DOHH2 (cell line): ENCODE results near the gene KIAA1549.

ENCODE experiments used
- H3F3A ChIP-seq: fragments of 200-600 bp; sonication (generic), shearing (Covaris generic); 2 replicates; pipeline ENCODE4 v1.6.0; 2016; ENCODE audit warnings: antibody characterized with exemption, mild to moderate bottlenecking; ENCODE audit not compliant: control insufficient read depth, insufficient read depth
- H3K27ac ChIP-seq: fragments of 200-600 bp; sonication (generic); 2 replicates; pipeline ENCODE4 v1.5.1; 2014; ENCODE audit warnings: low read depth, mild to moderate bottlenecking, low read length, moderate library complexity
- H3K27me3 ChIP-seq: fragments of 200-600 bp; sonication (generic); 2 replicates; pipeline ENCODE4 v1.6.1; 2014; ENCODE audit warnings: mild to moderate bottlenecking, low read length, mixed read lengths; ENCODE audit not compliant: control insufficient read depth
- H3K36me3 ChIP-seq: fragments of 200-600 bp; sonication (generic); 2 replicates; pipeline ENCODE4 v1.6.1; 2014; ENCODE audit warnings: mild to moderate bottlenecking, low read length, moderate library complexity, mixed read lengths; ENCODE audit not compliant: control insufficient read depth
- H3K4me1 ChIP-seq: fragments of 200-600 bp; sonication (generic); 2 replicates; pipeline ENCODE4 v1.6.1; 2014; ENCODE audit warnings: mild to moderate bottlenecking, low read length, mixed read lengths; ENCODE audit not compliant: control insufficient read depth
- H3K4me2 ChIP-seq: fragments of 200-600 bp; sonication (generic); 2 replicates; pipeline ENCODE4 v1.6.0; 2014; ENCODE audit warnings: mild to moderate bottlenecking, low read length, moderate library complexity
- H3K4me3 ChIP-seq: fragments of 200-600 bp; sonication (generic); 2 replicates; pipeline ENCODE4 v1.5.1; 2014; ENCODE audit warnings: mild to moderate bottlenecking, low read length, mixed read lengths
- H3K79me2 ChIP-seq: fragments of 200-600 bp; sonication (generic); 2 replicates; pipeline ENCODE4 v1.6.1; 2014; ENCODE audit warnings: mild to moderate bottlenecking, low read length, mixed read lengths; ENCODE audit not compliant: control insufficient read depth
- H3K9me2 ChIP-seq: fragments of 200-600 bp; sonication (generic); replicated peaks from 2 replicates; pipeline ENCODE4 v1.6.1; 2014; ENCODE audit warnings: mild to moderate bottlenecking, low read length, mixed read lengths; ENCODE audit not compliant: control insufficient read depth
- H3K9me3 ChIP-seq: fragments of 200-600 bp; sonication (generic); 2 replicates; pipeline ENCODE4 v1.6.1; 2014; ENCODE audit warnings: antibody characterized with exemption, low read length, mixed read lengths; ENCODE audit not compliant: control insufficient read depth, insufficient read depth
- H4K20me1 ChIP-seq: fragments of 200-600 bp; sonication (generic); 2 replicates; pipeline ENCODE4 v1.6.0; 2014; ENCODE audit warnings: low read depth, mild to moderate bottlenecking, antibody characterized with exemption, low read length, moderate library complexity; ENCODE audit not compliant: control insufficient read depth, insufficient read depth
- EZH2phosphoT487 ChIP-seq: fragments of 200-600 bp; sonication (generic); IDR thresholded peaks from 2 replicates; pipeline ENCODE4 v1.6.1; 2017; ENCODE audit warnings: borderline replicate concordance, mild to moderate bottlenecking, antibody characterized with exemption, low read length, moderate library complexity, mixed read lengths
- TF ChIP-seq, protein P1 (sequence below): fragments of 200-600 bp; sonication (generic); IDR thresholded peaks from one replicate; pipeline ENCODE4 v1.5.1; 2014; ENCODE audit warnings: antibody characterized with exemption, mild to moderate bottlenecking, low read depth, low read length; ENCODE audit not compliant: poor library complexity, severe bottlenecking

Gene KIAA1549

DNA sequence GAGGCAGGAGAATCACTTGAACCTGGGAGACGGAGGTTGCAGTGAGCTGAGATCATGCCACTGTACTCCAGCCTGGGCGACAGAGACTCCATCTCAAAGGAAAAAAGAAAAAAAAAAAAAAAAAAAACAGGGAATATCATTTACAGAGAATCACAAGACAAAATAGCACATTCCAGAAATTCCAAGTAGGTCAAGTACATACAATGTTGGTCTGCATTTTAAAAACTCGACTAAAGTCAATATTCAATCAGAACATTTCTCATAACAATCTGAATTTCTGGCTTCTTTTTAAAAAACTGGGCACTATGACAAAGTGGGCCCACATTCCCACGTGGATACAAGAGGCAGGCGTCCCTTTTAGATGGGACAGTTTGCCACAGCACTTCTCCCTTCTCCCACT is 41.9 kb upstream of the KIAA1549 start:
- TF ChIP-seq EZH2phosphoT487, result no peak
- TF ChIP-seq, protein P1, sequence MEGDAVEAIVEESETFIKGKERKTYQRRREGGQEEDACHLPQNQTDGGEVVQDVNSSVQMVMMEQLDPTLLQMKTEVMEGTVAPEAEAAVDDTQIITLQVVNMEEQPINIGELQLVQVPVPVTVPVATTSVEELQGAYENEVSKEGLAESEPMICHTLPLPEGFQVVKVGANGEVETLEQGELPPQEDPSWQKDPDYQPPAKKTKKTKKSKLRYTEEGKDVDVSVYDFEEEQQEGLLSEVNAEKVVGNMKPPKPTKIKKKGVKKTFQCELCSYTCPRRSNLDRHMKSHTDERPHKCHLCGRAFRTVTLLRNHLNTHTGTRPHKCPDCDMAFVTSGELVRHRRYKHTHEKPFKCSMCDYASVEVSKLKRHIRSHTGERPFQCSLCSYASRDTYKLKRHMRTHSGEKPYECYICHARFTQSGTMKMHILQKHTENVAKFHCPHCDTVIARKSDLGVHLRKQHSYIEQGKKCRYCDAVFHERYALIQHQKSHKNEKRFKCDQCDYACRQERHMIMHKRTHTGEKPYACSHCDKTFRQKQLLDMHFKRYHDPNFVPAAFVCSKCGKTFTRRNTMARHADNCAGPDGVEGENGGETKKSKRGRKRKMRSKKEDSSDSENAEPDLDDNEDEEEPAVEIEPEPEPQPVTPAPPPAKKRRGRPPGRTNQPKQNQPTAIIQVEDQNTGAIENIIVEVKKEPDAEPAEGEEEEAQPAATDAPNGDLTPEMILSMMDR, result no peak
- Histone ChIP-seq H4K20me1 (no peaks in the 10 kb centered on the region), H3K4me2 (no peak overlapping the region), H3F3A (no peaks in the 10 kb centered on the region), H3K4me1 (no peaks in the 10 kb centered on the region), H3K79me2 (no peaks in the 10 kb centered on the region), H3K27me3 (no peaks in the 10 kb centered on the region), H3K36me3 (no peaks in the 10 kb centered on the region), H3K9me2 (no peaks in the 10 kb centered on the region), H3K4me3 (no peak overlapping the region), H3K9me3 (no peaks in the 10 kb centered on the region), H3K27ac (no peak overlapping the region)

DNA sequence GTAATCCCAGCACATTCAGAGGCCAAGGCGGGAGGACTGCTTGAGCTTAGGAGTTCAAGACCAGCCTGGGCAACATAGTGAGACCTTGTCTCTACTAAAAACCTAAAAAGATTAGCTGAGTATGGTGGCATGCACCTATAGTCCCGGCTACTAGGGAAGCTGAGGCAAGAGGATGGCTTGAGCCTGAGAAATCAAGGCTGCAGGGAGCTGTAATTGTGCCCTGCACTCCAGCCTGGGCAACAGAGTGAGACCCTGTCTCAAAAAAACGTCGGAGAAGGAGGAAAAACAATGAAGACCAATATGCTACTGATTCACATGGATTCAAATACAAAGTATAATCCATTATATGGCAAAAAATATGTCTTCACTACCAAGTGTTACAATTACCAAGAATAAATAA is 41.1 kb upstream of the KIAA1549 start:
- Histone ChIP-seq H3K4me3 (no peak overlapping the region), H3K9me2 (no peaks in the 10 kb centered on the region), H3K4me1 (no peaks in the 10 kb centered on the region), H3K79me2 (no peaks in the 10 kb centered on the region), H3K9me3 (no peaks in the 10 kb centered on the region), H3K4me2 (no peak overlapping the region), H3K36me3 (no peaks in the 10 kb centered on the region), H3K27ac (no peak overlapping the region), H3F3A (no peaks in the 10 kb centered on the region), H4K20me1 (no peaks in the 10 kb centered on the region), H3K27me3 (no peaks in the 10 kb centered on the region)
- TF ChIP-seq, protein P1, result no peak
- TF ChIP-seq EZH2phosphoT487, result no peak

DNA sequence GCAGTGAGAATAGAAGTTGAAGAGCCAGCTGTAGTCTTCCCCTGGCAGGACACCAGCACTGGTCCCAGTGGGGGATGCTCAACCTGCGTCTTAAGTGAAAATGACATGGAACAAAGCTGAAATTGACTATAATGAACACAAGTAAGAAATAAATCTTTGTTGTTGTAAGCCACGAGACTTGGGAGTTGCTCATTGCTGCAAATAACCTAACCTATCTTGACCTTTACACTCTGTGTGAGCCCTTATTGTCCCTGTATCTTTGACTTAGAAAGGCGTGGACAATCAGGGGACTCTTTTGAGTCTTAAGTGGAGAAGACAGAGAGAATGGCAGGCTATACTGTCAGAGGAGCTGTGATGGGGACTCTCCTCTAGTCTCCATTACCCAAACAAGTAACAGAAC is 37.7 kb upstream of the KIAA1549 start:
- H3K4me1 ChIP-seq, result no peaks in the 10 kb centered on the region

More for the DNA sequence above, 37.7 kb upstream of the KIAA1549 start:
- TF ChIP-seq, protein P1, result no peak
- TF ChIP-seq EZH2phosphoT487, result no peak
- no peak overlapping the region for H3K27ac ChIP-seq
- H4K20me1 ChIP-seq, result no peaks in the 10 kb centered on the region
- 0 out of 2 replicates have a peak, but pooled peaks cover 4% of the 10 kb centered on the region for H3K27me3 ChIP-seq
- H3K4me3 ChIP-seq, result no peak overlapping the region
- H3K36me3 ChIP-seq, result no peaks in the 10 kb centered on the region
- no peaks in the 10 kb centered on the region for H3K79me2 ChIP-seq
- H3K9me2 ChIP-seq, result no peaks in the 10 kb centered on the region
- H3F3A ChIP-seq, result no peaks in the 10 kb centered on the region
- H3K4me2 ChIP-seq, result no peak overlapping the region
- no peaks in the 10 kb centered on the region for H3K9me3 ChIP-seq
